ENCODE measurements around the gene KIF3B.

- TF ChIP-seq POLR2A (IDR thresholded peaks at IDR 0.05; ENCODE audit: low read length) = no peak
- TF ChIP-seq GATA1 (IDR thresholded peaks at IDR 0.05; ENCODE audit: low read depth, low read length) = no peak
Observed at GRCh38 chr20:32329817-32330554, 52.5 kb downstream of the KIF3B start.
